ENCODE results near the gene LCN15. TPM values are rescaled to one million over a fixed set of nuclear protein-coding genes. Genes with fewer than 3 reads are reported as not detected.

The LCN15 gene
- total RNA-seq, 2 donors from 2014 or later, result not detected

DNA sequence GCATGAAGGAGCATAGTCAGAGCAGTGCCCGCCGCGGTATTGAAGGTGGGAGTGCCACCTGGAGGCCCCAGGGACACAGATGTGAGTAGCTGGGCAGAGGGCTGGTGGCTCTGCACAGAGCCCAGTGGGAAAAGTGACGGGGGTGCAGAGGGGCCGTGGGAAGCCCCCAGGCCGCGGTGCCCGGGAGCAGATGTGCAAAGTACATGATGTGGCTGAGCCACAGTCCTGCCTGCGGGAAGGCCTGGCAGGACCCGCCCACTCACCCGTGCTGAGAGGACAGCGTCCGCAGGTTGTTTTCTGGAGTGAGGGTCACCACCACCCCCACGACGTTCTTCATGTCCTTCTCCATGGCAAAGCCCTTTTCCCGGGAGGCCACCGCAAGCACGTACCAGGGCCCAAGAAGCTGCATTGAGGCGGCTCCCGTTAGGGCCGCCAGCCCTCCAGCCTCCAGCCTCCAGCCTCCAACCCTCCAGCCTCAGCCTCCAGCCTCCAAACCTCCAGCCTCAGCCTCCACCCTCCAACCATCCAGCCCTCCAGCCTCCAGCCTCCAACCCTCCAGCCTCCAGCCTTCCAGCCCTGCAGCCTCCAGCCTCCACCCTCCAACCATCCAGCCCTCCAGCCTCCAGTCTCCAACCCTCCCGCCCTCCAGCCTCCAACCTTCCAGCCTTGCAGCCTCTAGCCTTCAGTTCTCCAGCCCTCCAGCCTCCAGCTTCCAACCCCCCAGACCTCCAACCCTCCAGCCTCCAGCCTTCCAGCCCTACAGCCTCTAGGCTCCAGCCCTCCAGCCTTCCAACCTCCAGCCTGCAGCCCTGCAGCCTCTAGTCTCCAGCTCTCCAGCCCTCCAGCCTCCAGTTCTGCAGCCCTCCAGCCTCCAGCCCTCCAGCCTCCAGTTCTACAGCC lies 16.9 kb downstream of the LCN15 start:
- Histone ChIP-seq H3K4me1 (ENCODE audit: control insufficient read depth in 1 of 2, low read depth in 2 of 2) (no peaks in the 10 kb centered on the region), H3K27me3 (replicated peaks; ENCODE audit: insufficient read depth) (no peaks in the 10 kb centered on the region), H3K4me3 (no peak overlapping the region), H3K9me3 (peaks cover 6% of the 10 kb centered on the region), H3K27ac (no peak overlapping the region), H3K36me3 (no peaks in the 10 kb centered on the region)
- DNase-seq (ENCODE audit: low spot score) (no peak), ATAC-seq (ENCODE audit: insufficient number of reproducible peaks, low FRiP score, low read depth) (no peak)
- TF ChIP-seq, protein P1, sequence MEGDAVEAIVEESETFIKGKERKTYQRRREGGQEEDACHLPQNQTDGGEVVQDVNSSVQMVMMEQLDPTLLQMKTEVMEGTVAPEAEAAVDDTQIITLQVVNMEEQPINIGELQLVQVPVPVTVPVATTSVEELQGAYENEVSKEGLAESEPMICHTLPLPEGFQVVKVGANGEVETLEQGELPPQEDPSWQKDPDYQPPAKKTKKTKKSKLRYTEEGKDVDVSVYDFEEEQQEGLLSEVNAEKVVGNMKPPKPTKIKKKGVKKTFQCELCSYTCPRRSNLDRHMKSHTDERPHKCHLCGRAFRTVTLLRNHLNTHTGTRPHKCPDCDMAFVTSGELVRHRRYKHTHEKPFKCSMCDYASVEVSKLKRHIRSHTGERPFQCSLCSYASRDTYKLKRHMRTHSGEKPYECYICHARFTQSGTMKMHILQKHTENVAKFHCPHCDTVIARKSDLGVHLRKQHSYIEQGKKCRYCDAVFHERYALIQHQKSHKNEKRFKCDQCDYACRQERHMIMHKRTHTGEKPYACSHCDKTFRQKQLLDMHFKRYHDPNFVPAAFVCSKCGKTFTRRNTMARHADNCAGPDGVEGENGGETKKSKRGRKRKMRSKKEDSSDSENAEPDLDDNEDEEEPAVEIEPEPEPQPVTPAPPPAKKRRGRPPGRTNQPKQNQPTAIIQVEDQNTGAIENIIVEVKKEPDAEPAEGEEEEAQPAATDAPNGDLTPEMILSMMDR (IDR thresholded peaks at IDR 0.05), result no peak

DNA sequence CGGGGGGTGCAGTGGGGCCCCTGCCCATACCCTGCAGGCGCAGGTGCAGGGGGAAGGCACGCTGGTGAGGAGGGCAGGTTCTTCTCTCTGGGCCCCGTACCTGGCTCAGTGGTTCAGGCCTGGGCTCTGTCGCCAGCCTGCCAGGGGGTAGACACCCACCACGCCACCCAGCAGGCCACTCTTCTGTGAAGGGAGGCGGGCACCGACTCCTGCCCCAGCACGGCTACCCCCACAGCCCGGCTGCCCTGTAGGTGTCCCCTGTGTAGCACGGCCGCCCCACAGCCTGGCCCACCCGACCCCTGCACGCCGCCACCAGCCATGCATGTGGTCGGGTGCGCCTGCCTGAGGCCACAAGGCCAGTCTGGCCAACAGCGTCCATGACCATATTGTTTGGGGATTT lies 17.7 kb downstream of the LCN15 start:
- TF ChIP-seq, protein P1 (IDR thresholded peaks at IDR 0.05), result no peak
- Histone ChIP-seq H3K4me3 (no peak overlapping the region), H3K27ac (no peak overlapping the region), H3K9me3 (peaks cover 3% of the 10 kb centered on the region), H3K36me3 (no peaks in the 10 kb centered on the region), H3K4me1 (ENCODE audit: control insufficient read depth in 1 of 2, low read depth in 2 of 2) (peaks cover 0 to 8% of the 10 kb centered on the region in 2 donors), H3K27me3 (replicated peaks; ENCODE audit: insufficient read depth) (no peaks in the 10 kb centered on the region)
- no peak for ATAC-seq (ENCODE audit: insufficient number of reproducible peaks, low FRiP score, low read depth)
- DNase-seq (ENCODE audit: low spot score), result no peak

DNA sequence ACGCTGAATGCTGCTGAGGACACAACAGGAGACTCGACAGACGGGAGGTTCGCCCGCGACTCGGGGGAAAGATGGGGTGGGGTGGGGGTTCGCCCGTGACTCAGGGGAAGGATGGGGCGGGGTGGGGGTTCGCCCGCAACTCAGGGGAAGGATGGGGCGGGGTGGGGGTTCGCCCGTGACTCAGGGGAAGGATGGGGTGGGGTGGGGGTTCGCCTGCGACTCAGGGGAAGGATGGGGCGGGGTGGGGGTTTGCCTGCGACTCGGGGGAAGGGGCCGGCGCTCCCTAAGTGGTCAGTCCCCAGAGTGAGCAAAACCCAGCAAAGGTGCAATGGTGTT lies 18.2 kb downstream of the LCN15 start:
- ATAC-seq (ENCODE audit: insufficient number of reproducible peaks, low FRiP score, low read depth), result no peak
- no peak for DNase-seq (ENCODE audit: low spot score)
- H3K36me3 ChIP-seq, result no peaks in the 10 kb centered on the region
- H3K27ac ChIP-seq, result no peak overlapping the region
- no peak overlapping the region for H3K4me3 ChIP-seq
- no peaks in the 10 kb centered on the region for H3K9me3 ChIP-seq
- TF ChIP-seq, protein P1 (IDR thresholded peaks at IDR 0.05), result no peak
- H3K4me1 ChIP-seq (ENCODE audit: control insufficient read depth in 1 of 2, low read depth in 2 of 2), result peaks cover 0 to 10% of the 10 kb centered on the region in 2 donors
- no peaks in the 10 kb centered on the region for H3K27me3 ChIP-seq (replicated peaks; ENCODE audit: insufficient read depth)

DNA sequence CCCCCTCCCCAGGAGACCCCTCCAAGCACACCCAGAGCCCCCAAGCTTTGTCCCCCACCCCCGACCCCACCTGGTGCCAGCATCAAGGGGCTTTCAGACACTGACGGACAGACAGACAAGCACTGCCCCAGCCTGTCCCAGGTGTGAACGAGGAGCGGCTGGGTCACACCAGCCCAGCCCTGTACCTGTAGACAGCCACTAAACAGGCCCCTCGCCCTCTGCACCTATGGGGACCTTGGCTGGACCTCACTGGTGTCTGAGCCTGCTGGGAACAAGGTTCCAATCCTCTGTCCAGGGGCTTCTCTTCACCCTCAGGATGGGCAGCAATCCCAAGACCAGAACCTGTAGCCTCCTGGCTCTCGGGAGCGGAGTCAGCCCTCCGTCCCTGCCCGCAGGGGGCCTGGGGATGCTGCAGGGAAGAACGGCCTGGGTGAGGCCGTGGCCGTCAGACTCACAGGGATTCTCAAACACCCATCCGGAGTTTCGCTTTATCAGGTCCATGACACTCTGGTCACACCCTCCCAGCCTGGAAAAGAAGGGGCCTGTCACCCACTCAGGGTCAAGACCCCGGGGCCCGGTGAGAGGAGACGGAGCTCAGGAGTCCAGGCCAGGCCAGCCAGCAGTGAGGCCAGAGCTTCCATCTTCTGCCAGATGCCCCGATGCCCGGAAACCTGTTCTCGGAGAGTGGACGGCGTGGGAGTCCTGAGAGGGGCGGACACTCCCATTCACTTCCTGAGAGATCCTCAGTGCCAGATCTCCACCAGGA lies 18.7 kb downstream of the LCN15 start:
- TF ChIP-seq, protein P1 (IDR thresholded peaks at IDR 0.05), result no peak
- H3K36me3 ChIP-seq, result no peaks in the 10 kb centered on the region
- no peak overlapping the region for H3K27ac ChIP-seq
- H3K4me1 ChIP-seq (ENCODE audit: control insufficient read depth in 1 of 2, low read depth in 2 of 2), result peaks cover 0 to 10% of the 10 kb centered on the region in 2 donors
- peaks cover under 1% of the 10 kb centered on the region for H3K27me3 ChIP-seq (replicated peaks; ENCODE audit: insufficient read depth)
- ATAC-seq (ENCODE audit: insufficient number of reproducible peaks, low FRiP score, low read depth) (no peak), DNase-seq (ENCODE audit: low spot score) (no peak)
- no peak overlapping the region for H3K4me3 ChIP-seq
- no peaks in the 10 kb centered on the region for H3K9me3 ChIP-seq

DNA sequence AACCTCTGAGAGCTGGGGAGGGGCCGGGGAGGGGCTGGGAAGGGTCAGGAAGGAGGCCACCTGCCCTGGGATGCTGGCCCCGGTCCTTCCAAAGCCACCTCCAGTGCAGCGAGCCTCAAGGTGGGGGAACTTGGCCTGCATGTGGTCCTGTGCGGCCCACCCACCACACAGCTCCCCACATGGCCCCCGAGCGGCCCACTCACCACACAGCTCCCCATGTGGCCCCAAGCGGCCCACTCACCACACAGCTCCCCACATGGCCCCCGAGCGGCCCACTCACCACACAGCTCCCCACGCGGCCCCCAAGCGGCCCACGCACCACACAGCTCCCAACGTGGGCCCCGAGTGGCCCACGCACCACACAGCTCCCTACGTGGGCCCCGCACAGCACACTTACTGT lies 19.5 kb downstream of the LCN15 start:
- no peak for ATAC-seq (ENCODE audit: insufficient number of reproducible peaks, low FRiP score, low read depth)
- H3K9me3 ChIP-seq, result no peaks in the 10 kb centered on the region

More for the DNA sequence above, 19.5 kb downstream of the LCN15 start:
- TF ChIP-seq, protein P1 (IDR thresholded peaks at IDR 0.05), result no peak
- Histone ChIP-seq H3K4me3 (no peak overlapping the region), H3K27me3 (replicated peaks; ENCODE audit: insufficient read depth) (peaks cover 3% of the 10 kb centered on the region), H3K36me3 (no peaks in the 10 kb centered on the region), H3K27ac (no peak overlapping the region), H3K4me1 (ENCODE audit: control insufficient read depth in 1 of 2, low read depth in 2 of 2) (peaks cover 0 to 10% of the 10 kb centered on the region in 2 donors)
- DNase-seq (ENCODE audit: low spot score), result no peak

All from thoracic aorta (tissue), 2 donors.